Measurements from ENCODE around the gene VWA3B. TPM values are rescaled to one million over a fixed set of nuclear protein-coding genes. Genes with fewer than 3 reads are reported as not detected.
"Not testable (repeated sequence)": the region's sequence is repeated elsewhere in the genome, so short reads cannot be mapped to it uniquely, and the experiment has no call there.

Gene VWA3B
- total RNA-seq, 1 donor from 2014 or later = not detected

DNA sequence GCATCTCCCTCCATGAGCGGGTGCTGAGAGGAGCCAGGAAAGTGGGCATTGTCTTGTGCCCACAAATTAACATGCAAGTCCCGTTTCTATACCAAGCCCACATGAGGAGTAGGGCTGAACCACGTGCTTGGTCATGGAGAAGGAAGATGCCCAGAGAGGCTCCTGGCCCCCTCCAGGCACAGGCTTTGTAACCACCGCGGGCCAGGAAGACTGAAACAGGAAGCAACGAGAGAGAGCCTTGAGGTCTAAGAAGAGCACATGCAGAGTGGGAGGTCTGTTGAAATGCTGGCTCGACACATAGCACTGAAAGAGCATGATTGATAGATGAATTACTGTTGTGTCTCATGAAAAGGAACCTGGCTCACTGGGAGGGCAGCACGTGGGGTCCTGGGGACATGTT, 36.3 kb downstream of the VWA3B start:
- DNase-seq (no peak), ATAC-seq (no peak)
- intact Hi-C loops (cut with micrococcal nuclease) = no loop called here

- no peak for DNase-seq
These were observed 39.1 kb downstream of the VWA3B start for GRCh38 chr2:98126061-98126460.

DNA sequence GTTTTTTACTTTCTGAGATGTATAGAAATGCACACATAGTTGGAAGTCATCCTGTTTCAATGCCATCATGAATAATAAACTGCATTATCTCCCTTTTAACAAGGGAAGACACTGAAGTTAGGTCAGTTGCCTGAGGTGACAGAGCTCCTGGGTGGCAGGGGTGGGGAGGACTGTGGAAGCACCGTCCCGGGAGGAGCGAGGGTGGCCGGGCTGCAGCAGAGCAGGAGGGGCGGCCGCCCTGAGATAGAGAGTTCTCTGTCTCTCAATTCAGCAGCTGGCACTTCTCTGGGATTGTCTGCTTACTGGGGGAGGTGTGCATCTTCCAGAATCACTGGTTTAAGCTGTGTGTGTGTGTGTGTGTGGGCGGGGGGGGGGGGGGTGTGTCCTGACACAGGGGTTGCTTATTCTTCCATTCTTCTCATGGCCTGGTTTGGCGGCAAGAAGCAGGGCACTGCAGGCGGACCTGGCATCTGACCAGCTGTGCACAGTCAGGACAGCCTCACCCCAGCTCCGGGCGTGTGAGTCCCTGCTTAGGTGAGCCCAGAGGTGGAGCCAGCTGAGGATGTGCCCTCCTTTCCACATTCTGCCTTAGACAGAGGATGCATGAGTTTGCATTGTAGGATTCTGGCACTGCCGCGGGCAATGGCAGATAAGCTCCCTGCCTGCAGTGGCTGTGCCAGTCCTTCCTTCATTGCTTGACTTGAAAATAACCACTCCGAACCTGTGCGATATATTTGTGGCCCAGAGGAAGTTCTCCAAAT, 40.4 kb downstream of the VWA3B start:
- intact Hi-C loops (cut with micrococcal nuclease) = no loop called here
- ATAC-seq = peak; percentile 79
- peak; percentile 45 for DNase-seq

More at GRCh38 chr2:98126061-98126460, 39.1 kb downstream of the VWA3B start:
- intact Hi-C loops (cut with micrococcal nuclease) = no loop called here
- no peak for ATAC-seq

GRCh38 chr2:98128556-98129109, 41.7 kb downstream of the VWA3B start:
- intact Hi-C loops (cut with micrococcal nuclease) = no loop called here
- ATAC-seq = no peak
- DNase-seq = no peak

GRCh38 chr2:98130073-98130472, 43.1 kb downstream of the VWA3B start:
- DNase-seq; ATAC-seq; intact Hi-C loops (cut with micrococcal nuclease): not testable (repeated sequence)

- intact Hi-C loops (cut with micrococcal nuclease) = no loop called here
These were observed 47.4 kb downstream of the VWA3B start for GRCh38 chr2:98134172-98135005.

DNA sequence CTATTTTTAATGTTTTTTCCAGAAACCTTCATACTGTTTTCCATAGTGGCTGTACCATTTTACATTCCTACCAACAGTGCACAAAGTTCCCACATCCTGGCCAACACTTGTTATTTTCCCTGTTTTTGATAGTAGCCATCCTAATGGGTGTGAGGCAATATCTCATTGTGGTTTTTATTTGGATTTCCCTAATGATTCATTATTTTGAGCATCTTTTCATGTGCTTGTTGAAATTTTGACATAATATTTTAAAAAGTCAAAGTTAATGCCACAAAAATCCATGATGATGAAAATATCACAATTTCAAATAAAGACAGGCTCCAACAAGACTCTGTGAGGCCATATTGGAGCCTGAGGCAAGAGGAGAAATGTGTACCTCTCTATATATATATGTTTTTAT, 50.2 kb downstream of the VWA3B start:
- ATAC-seq = no peak
- intact Hi-C loops (cut with micrococcal nuclease) = no loop called here
- DNase-seq = no peak

More at GRCh38 chr2:98134172-98135005, 47.4 kb downstream of the VWA3B start:
- peak; percentile 67 for ATAC-seq
- DNase-seq = peak; percentile 35

GRCh38 chr2:98138978-98139377, 52.0 kb downstream of the VWA3B start:
- DNase-seq; ATAC-seq; intact Hi-C loops (cut with micrococcal nuclease): not testable (repeated sequence)

DNA sequence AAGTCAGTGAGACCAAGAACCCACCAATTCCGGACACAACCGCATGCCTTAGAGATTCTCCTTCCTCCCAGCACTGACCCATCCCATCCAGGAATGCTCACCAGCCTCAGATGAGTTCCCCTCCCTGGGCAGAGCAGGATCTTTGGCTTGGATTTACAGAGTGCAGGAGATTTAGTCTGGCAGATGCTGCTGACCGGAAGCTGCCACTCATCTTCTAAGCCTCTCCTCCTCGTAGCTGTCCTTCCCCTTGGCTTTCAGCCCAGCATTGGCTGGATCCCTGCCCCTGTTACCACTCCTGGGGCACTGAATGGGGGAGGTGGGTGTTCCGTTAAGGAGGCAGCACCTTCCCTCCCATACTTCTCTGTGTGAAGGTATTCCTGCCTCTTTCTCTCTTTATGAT, 53.2 kb downstream of the VWA3B start:
- DNase-seq = peak; percentile 70
- ATAC-seq = peak; percentile 93
- intact Hi-C loops (cut with micrococcal nuclease) = no loop called here

GRCh38 chr2:98142106-98142791, 55.3 kb downstream of the VWA3B start:
- ATAC-seq (no peak), DNase-seq (no peak)
- intact Hi-C loops (cut with micrococcal nuclease) = no loop called here

DNA sequence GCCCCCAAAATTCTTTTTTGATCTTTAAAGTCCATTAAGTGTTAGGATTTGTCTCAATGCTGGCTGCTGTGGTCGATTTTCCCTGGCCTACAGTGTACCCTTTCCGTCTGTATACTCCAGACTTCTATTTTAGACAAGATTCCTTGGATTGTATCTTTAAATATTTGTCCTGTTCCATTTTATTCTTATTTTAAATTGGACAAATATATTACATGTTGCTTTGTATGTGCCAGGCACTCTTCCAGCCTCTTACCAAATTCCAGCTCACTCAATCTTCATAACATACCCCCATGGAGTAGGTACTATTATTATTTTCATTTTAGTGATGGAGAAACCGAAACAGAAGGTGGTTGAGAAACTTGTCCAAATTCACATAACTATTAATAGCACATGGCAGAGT, 58.1 kb downstream of the VWA3B start:
- ATAC-seq = no peak
- intact Hi-C loops (cut with micrococcal nuclease) = no loop called here
- no peak for DNase-seq

DNA sequence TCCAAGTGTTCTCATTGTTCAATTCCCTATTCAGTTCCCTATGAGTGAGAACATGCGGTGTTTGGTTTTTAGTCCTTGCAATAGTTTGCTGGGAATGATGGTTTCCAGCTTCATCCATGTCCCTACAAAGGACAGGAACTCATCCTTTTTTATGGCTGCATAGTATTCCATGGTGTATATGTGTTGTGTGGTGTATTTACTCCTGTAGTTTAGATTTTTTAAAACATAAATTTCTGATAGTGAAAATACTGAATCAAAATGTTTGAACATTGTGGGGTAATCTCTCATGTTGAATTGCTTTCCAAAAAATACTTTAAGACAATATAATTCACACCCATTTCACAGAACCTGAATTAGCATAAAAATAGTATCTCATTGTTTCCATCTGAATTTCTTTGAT, 60.9 kb downstream of the VWA3B start:
- intact Hi-C loops (cut with micrococcal nuclease); ATAC-seq; DNase-seq: not testable (repeated sequence)

DNA sequence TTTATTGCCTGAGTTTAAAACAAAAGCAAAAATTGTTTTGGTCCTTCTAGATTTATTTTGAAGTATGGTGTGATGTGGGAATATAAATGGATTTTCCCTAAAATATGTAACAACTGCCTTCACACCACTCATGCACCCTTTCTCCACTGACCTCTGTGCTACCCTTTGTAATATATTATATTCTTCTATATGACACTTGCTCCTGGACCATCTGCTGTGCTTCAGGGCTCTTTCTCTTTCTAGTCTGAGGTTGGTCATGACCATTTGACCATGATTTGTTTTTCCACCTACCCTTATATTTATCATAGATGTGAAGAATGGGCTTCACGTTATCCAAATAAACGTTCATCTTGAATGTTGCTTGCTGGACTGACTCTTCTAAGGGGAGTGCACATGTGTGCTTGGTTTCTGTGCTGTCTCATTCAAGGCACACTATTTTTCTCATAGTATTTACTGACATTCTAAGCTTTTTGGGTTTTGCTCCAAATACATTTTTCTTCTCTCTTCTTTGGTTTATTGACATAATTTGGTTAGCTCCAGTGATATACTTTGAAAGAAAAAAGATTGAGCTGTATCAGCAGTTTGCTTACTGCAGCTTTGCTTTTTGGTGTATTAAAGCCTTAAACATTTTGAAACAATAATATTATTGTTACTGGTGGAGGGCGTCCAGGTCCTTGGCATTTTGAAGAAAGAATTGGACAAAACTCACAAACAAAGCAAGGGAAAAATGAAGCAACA, 61.8 kb downstream of the VWA3B start:
- intact Hi-C loops (cut with micrococcal nuclease) = no loop called here
- DNase-seq = no peak
- no peak for ATAC-seq

- intact Hi-C loops (cut with micrococcal nuclease) = no loop called here
- ATAC-seq = peak; percentile 66
These were observed 62.3 kb downstream of the VWA3B start for GRCh38 chr2:98149333-98149697.

DNA sequence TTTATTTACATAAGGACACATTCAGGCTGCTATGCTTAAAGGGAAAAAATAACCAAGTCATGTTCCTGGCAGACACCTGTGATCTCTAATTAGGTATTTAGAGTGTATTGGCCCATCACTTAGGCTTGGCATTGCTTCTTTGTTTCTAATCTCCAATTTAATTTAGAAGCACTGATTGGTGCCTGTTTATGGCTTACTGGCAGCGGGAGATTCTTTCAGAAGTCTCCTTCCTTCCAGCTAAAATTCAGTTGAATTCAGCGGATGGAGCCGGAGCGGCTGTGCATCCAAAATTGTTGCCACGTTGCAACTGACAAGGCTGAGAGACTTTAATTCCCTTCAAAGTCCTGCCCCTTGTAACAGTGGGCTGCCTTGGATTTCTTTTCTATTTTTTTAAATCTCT, 66.5 kb downstream of the VWA3B start:
- intact Hi-C loops (cut with micrococcal nuclease) = no loop called here
- peak; percentile 64 for ATAC-seq
- no peak for DNase-seq

More at GRCh38 chr2:98149333-98149697, 62.3 kb downstream of the VWA3B start:
- DNase-seq = no peak

DNA sequence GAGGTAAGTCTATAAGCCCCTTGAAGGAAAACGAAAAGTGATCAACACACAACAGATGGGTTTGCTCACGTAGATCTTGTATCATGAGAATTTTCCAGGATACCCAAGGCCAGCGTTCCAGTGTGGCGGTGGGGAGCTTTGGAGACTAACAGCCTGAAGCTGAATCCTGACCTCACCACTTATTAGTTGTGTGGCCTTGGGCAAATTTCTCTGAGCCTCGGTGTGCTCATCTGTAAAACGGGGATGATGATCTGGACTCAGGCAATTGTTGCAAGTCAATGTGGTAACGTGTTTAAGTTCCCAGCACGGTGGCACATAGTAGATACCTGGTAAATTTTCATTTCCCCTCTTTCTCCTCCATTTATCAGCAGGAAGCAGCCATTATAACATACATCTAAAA, 68.3 kb downstream of the VWA3B start:
- intact Hi-C loops (cut with micrococcal nuclease) = no loop called here
- DNase-seq (no peak), ATAC-seq (no peak)

DNA sequence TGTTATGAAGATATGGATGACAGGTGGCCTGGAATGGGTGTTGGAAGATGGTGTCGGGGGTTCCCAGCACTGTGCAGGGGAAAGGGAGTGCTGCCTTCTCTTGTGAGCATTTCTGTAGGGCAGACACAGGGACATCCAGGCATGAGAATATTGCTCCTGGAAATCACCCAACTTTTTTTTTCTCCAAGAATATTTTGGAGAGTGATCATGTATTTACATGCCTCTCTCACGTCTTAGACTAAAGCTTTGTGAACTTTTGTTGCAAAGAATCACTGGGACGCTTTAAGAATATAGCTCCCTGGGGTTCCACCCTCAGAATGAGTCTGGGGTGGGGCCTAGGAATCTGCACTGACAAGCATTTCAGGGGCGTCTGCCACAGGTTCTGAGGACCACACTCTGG, 68.7 kb downstream of the VWA3B start:
- ATAC-seq (no peak), DNase-seq (no peak)
- intact Hi-C loops (cut with micrococcal nuclease) = no loop called here

- DNase-seq (no peak), ATAC-seq (no peak)
- intact Hi-C loops (cut with micrococcal nuclease) = no loop called here
These were observed 69.3 kb downstream of the VWA3B start for GRCh38 chr2:98156304-98156703.

- intact Hi-C loops (cut with micrococcal nuclease) = no loop called here
- DNase-seq = no peak
- ATAC-seq = no peak
These were observed 70.6 kb downstream of the VWA3B start for GRCh38 chr2:98157557-98157956.
